GM21390 (cell line): ENCODE results near the gene ITCH.
"Not testable (repeated sequence)": the region's sequence is repeated elsewhere in the genome, so short reads cannot be mapped to it uniquely, and the experiment has no call there.

Source experiments
- ATAC-seq: cut with Tn5 transposase; IDR thresholded peaks from one replicate; pipeline ENCODE4 v1.9.1; 2021; ENCODE audit not compliant: unreplicated experiment

ITCH gene

DNA sequence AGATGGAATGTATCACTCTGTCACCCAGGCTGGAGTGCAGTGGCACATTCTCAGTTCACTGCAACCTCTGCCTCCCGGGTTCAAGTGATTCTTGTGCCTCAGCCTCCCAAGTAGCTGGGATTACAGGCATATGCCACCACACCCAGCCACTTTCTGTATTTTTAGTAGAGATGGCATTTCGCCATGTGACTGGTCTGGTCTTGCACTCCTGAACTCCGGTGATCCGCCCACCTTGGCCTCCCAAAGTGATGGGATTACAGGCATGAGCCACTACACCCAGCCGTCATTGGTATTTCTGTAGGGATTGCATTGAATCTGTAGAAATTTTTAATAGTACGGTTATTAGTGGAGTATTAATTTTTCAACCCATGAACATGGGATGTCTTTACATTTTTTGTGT, 134.5 kb downstream of the ITCH start:
- ATAC-seq = not testable (repeated sequence)

GRCh38 chr20:34500823-34501222, 137.8 kb downstream of the ITCH start:
- no peak for ATAC-seq

GRCh38 chr20:34506480-34506879, 143.4 kb downstream of the ITCH start:
- no peak for ATAC-seq

DNA sequence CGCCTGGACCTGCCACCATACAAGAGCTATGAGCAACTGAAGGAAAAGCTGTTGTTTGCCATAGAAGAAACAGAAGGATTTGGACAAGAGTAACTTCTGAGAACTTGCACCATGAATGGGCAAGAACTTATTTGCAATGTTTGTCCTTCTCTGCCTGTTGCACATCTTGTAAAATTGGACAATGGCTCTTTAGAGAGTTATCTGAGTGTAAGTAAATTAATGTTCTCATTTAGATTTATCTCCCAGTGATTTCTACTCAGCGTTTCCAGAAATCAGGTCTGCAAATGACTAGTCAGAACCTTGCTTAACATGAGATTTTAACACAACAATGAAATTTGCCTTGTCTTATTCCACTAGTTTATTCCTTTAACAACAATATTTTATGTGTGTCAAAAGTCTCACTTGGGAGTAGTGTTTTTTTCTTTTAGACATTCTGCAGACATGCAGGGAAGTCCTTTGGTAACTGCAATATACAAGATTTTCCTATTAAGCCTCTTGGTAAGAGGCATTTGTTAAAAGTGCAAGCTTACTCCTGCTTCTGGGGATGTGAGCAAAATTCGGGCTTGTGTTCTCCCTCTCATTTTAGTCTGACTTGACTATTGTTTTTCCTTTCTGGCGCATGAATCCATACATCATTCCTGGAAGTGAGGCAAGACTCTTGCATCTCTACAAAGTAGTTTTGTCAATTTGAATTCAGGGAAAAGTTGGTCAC, 144.8 kb downstream of the ITCH start:
- ATAC-seq = no peak

DNA sequence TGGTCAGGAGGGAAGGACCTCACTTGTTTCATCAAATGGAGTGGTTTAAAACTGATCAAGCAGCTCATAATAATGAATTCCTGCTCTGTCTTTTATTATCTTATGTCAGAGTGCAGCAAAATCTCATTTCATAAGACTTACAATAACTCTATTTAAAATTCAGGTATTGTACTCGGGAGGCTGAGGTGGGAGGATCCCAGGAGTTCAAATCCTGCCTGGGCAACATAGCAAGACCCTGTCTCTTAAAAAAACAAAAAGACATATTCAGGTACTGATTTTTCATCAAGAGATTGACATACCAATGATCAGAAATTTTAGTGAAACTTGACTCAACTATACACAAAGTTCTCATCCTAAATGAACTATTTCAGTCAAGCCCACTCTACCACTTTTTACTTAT, 147.5 kb downstream of the ITCH start:
- ATAC-seq = no peak

GRCh38 chr20:34511891-34512265, 148.8 kb downstream of the ITCH start:
- no peak for ATAC-seq

- no peak for ATAC-seq
Observed at GRCh38 chr20:34512266-34512954, 149.3 kb downstream of the ITCH start.

- ATAC-seq = no peak
Observed at GRCh38 chr20:34512955-34513419, 149.9 kb downstream of the ITCH start.

- not testable (repeated sequence) for ATAC-seq
Observed at GRCh38 chr20:34514034-34514433, 151.0 kb downstream of the ITCH start.

GRCh38 chr20:34514897-34515483, 151.9 kb downstream of the ITCH start:
- ATAC-seq = peak; percentile 21

GRCh38 chr20:34515484-34516246, 152.6 kb downstream of the ITCH start:
- ATAC-seq = peak; percentile 50

DNA sequence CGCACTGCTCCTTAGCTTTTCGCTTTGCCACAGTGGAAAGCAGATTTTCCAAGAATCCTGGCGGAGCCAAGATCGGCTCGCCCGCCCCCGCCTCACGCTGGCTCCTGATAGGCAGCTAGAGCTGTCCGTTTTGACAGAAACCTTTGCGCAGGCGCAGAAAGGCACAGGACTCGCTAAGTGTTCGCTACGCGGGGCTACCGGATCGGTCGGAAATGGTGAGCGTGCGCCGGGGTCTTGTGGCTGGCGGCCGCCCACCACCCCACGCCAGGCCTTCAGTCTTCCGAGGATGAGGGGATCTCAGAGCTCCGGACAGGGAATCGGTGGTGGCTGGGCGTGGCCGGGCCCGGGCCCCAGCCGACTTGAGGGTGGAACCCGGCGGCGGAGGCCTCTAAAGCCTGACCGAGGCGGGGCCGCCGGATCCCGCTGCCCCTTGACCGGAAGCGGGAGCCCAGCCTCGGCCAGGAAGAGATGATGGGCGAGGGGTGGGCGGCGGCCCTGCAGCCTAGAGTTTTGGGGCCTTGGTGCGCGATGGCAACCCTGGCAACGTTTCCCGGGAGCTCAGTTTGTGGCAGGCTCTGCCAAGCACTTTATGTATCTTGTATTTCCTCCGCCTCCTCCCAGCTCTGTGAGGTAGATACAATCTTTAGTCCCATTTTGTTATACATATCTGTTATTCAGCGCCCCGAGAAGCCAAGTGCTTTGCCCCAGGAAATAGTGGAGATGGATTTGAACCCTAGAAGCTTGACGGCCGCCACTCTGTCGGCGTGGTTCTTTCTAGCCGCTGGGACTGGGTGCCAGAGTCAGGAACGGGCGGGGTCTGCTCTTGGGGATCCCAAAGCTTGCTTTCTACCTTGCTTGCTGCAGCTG, 153.4 kb downstream of the ITCH start, which contains the start of gene DYNLRB1:
TSS of gene DYNLRB1 (plus strand) at position 176 of the 867 bp plus-strand sequence. CDS start at position 213, 37 bp downstream.
- peak; percentile 58 for ATAC-seq

- ATAC-seq = no peak
Observed at GRCh38 chr20:34517114-34517505, 154.0 kb downstream of the ITCH start.

DNA sequence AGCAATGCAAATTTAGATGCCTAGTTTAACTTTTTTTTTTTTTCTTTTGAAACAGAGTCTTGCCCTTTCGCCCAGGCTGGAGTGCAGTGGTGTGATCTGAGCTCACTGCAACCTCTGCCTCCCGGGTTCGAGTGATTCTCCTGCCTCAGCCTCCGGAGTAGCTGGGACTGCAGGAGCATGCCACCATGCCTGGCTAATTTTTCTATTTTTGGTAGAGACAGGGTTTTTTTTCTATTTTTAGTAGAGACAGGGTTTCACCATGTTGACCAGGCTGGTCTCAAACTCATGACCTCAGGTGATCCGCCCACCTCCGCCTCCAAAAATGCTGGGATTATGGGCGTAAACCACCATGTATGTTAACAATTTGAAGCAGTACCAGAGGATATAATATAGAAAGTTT, 155.8 kb downstream of the ITCH start:
- not testable (repeated sequence) for ATAC-seq

GRCh38 chr20:34519841-34520240, 156.8 kb downstream of the ITCH start:
- ATAC-seq = not testable (repeated sequence)

GRCh38 chr20:34522969-34523871, 160.1 kb downstream of the ITCH start:
- no peak for ATAC-seq

- no peak for ATAC-seq
Observed at GRCh38 chr20:34524426-34524825, 161.4 kb downstream of the ITCH start.

DNA sequence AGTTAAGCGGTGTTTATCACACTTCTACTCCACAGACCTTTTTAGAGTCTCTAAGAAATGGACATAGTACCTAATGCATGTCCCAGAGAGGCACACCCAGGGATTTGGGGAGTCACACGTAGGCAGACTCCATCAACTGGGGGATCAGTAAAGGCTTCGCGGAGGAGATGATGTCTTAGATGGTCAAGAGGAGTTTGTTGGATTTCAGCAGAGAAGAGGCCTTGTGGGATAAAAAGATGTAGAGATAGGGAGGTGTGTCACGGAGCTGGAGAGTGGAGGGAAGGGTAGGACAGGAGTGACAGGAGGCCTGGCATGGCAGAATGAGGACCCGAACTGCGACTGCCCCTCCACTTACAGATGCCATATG, 162.3 kb downstream of the ITCH start:
- ATAC-seq = no peak

- no peak for ATAC-seq
Observed at GRCh38 chr20:34525709-34526416, 162.8 kb downstream of the ITCH start.
